Transverse colon (tissue), 4 donors: ENCODE data around the gene HLA-B. TPM values are rescaled to one million over a fixed set of nuclear protein-coding genes. Genes with fewer than 3 reads are reported as not detected.

Experiments used
- DNase-seq: peaks from one replicate; pipeline ENCODE4 v3.0.0-alpha.2; 2019
- H3K27ac ChIP-seq, 4 donors: fragments of 200-600 bp; sonication (generic); 2 replicates each; pipeline ENCODE4 v1.5.1; 2016 to 2018; ENCODE audit warnings: inconsistent platforms in 4 of 4
- H3K27me3 ChIP-seq: fragments of 200-600 bp; sonication (generic); 2 replicates; pipeline ENCODE4 v1.5.1; 2017; ENCODE audit warnings: inconsistent platforms
- H3K36me3 ChIP-seq, 4 donors: fragments of 200-600 bp; sonication (generic); 2 replicates each; pipeline ENCODE4 v1.5.1; 2017 to 2019; ENCODE audit warnings: inconsistent platforms in 4 of 4
- H3K4me1 ChIP-seq, 4 donors: fragments of 200-600 bp; sonication (generic); 2 replicates each; pipeline ENCODE4 v1.5.1; 2017 to 2020; ENCODE audit warnings: inconsistent platforms in 4 of 4
- H3K4me3 ChIP-seq, 4 donors: fragments of 200-600 bp; sonication (generic); 1 replicate in 1 of 4; 2 replicates in 3 of 4; pipeline versions ENCODE4 v1.5.1 to v1.6.1; 2017 to 2019; ENCODE audit warnings: inconsistent platforms in 4 of 4
- H3K9me3 ChIP-seq, 2 donors: fragments of 200-600 bp; sonication (generic); 2 replicates each; pipeline ENCODE4 v1.5.1; 2017 to 2019; ENCODE audit warnings: inconsistent platforms in 2 of 2
- CTCF ChIP-seq, 5 experiments: fragments of 200-600 bp in 3 of 5; fragments of 450-650 bp in 2 of 5; sonication (generic) in 3 of 5; IDR thresholded peaks; 1 replicate in 2 of 5; 2 replicates in 3 of 5; pipeline ENCODE4 v1.5.1; 2016 to 2017; ENCODE audit warnings: antibody characterized with exemption in 5 of 5, inconsistent platforms in 3 of 5, mild to moderate bottlenecking in 2 of 5, moderate library complexity in 1 of 5
- EP300 ChIP-seq: sonication (generic); formaldehyde crosslinking; IDR thresholded peaks from one replicate; pipeline ENCODE4 v1.6.1; 2017; ENCODE audit warnings: antibody characterized with exemption, low read depth
- POLR2A ChIP-seq: fragments of 450-650 bp; IDR thresholded peaks from one replicate; pipeline ENCODE4 v1.6.1; 2016; ENCODE audit warnings: antibody characterized with exemption, mild to moderate bottlenecking, moderate library complexity
- POLR2AphosphoS5 ChIP-seq, 3 donors: sonication (generic); formaldehyde crosslinking; IDR thresholded peaks; one replicate each; pipeline ENCODE4 v1.6.1; 2016; ENCODE audit warnings: antibody characterized with exemption in 3 of 3
- WGBS, 2 donors: methylation state at CpG; one replicate each; pipeline ENCODE4 v1.1.5; 2018; ENCODE audit warnings: low coverage in 1 of 2; 5-methylcytosine and 5-hydroxymethylcytosine counted together
- in situ Hi-C, 4 donors: fragments of 200-750 bp; cut with MboI; loops; one replicate each; pipeline versions ENCODE4 v1.15.0 to v1.15.1; 2017; ENCODE audit warnings: low sequenced_read_pairs in 3 of 4, low pct_ligation_motif_present in 1 of 4, low pct_unique_long_range_greater_than_20kb in 1 of 4
- intact Hi-C: fragments of 100-400 bp; cut with DNase I; formaldehyde crosslinking; loops from one replicate; pipeline ENCODE4 v1.15.1; 2023; ENCODE audit warnings: low total_unique reads
- total RNA-seq, 4 donors: library from RNA; depleted of rRNA; stranded (reverse); fragments of >200 nt; gene quantifications; one replicate each; pipeline ENCODE4 v1.1.0, GENCODE V29; 2016

Gene HLA-B
- total RNA-seq, 4 donors from 2014 or later = 915 to 3,432 (median 2,814) TPM

- no peak for TF ChIP-seq POLR2A
- TF ChIP-seq CTCF (IDR thresholded peaks at IDR 0.05) = no peak
- TF ChIP-seq POLR2AphosphoS5 (IDR thresholded peaks at IDR 0.05) = no peak
- TF ChIP-seq EP300 = no peak
- no peaks in the 10 kb centered on the region for H3K4me1 ChIP-seq
- H3K36me3 ChIP-seq = no peaks in the 10 kb centered on the region
- H3K27ac ChIP-seq = no peak overlapping the region
- H3K4me3 ChIP-seq = no peak overlapping the region
- intact Hi-C loops = no loop called here
- no peak for DNase-seq
- in situ Hi-C loops = no loop called here
- H3K27me3 ChIP-seq = no peaks in the 10 kb centered on the region
- WGBS, 2 donors = 43 to 74% methylated on average over 1 to 5 of the region's 5 CpGs
- no peaks in the 10 kb centered on the region for H3K9me3 ChIP-seq
Observed at GRCh38 chr6:31345026-31345730, 11.8 kb downstream of the HLA-B start.

- H3K4me3 ChIP-seq = no peak overlapping the region
- H3K9me3 ChIP-seq = peaks cover 0 to 31% of the 10 kb centered on the region in 2 donors
- TF ChIP-seq EP300 (no peak), POLR2AphosphoS5 (IDR thresholded peaks at IDR 0.05) (no peak), POLR2A (no peak), CTCF (IDR thresholded peaks at IDR 0.05) (no peak)
- no peaks in the 10 kb centered on the region for H3K27me3 ChIP-seq
- no peaks in the 10 kb centered on the region for H3K4me1 ChIP-seq
- H3K27ac ChIP-seq = no peak overlapping the region
- intact Hi-C loops = no loop called here
- no peaks in the 10 kb centered on the region for H3K36me3 ChIP-seq
- DNase-seq = no peak
- in situ Hi-C loops = no loop called here
Observed at GRCh38 chr6:31340228-31340627, 16.8 kb downstream of the HLA-B start.

- no peak for TF ChIP-seq POLR2AphosphoS5 (IDR thresholded peaks at IDR 0.05)
- TF ChIP-seq CTCF (IDR thresholded peaks at IDR 0.05) = no peak
- H3K36me3 ChIP-seq = no peaks in the 10 kb centered on the region
- intact Hi-C loops (no loop called here), in situ Hi-C loops (no loop called here)
- H3K4me1 ChIP-seq = no peaks in the 10 kb centered on the region
- no peak overlapping the region for H3K4me3 ChIP-seq
- H3K27ac ChIP-seq = no peak overlapping the region
- DNase-seq = no peak
- H3K27me3 ChIP-seq = no peaks in the 10 kb centered on the region
- 36 to 43% methylated on average over 1 to 3 of the region's 3 CpGs for WGBS, 2 donors
- peaks cover 0 to 31% of the 10 kb centered on the region in 2 donors for H3K9me3 ChIP-seq
Observed at GRCh38 chr6:31339210-31339609, 17.8 kb downstream of the HLA-B start.

- intact Hi-C loops (no loop called here), in situ Hi-C loops (no loop called here)
- WGBS, 2 donors = 51 to 80% methylated on average over 2 to 3 of the region's 3 CpGs
- H3K4me1 ChIP-seq = no peaks in the 10 kb centered on the region
- no peak overlapping the region for H3K27ac ChIP-seq
- TF ChIP-seq CTCF (IDR thresholded peaks at IDR 0.05) (no peak), POLR2AphosphoS5 (IDR thresholded peaks at IDR 0.05) (no peak), EP300 (no peak), POLR2A (no peak)
- peaks cover 0 to 31% of the 10 kb centered on the region in 2 donors for H3K9me3 ChIP-seq
- DNase-seq = no peak
- H3K27me3 ChIP-seq = no peaks in the 10 kb centered on the region
- H3K4me3 ChIP-seq = no peak overlapping the region
- no peaks in the 10 kb centered on the region for H3K36me3 ChIP-seq
Observed at GRCh38 chr6:31336896-31337496, 20.0 kb downstream of the HLA-B start.
